GM08714 (cell line): ENCODE data around the gene CBFA2T2.
"Not testable (repeated sequence)": the region's sequence is repeated elsewhere in the genome, so short reads cannot be mapped to it uniquely, and the experiment has no call there.

Experiments
- H3K4me3 ChIP-seq: fragments of 200-500 bp; sonication (Bioruptor generic); 2 replicates; pipeline ENCODE4 v1.5.1; 2014; ENCODE audit warnings: mild to moderate bottlenecking, low read length, inconsistent platforms
- ZNF274 ChIP-seq: IDR thresholded peaks from 2 replicates; pipeline ENCODE4 v1.6.1; 2012; ENCODE audit warnings: mild to moderate bottlenecking, low read depth, low read length

The CBFA2T2 gene

DNA sequence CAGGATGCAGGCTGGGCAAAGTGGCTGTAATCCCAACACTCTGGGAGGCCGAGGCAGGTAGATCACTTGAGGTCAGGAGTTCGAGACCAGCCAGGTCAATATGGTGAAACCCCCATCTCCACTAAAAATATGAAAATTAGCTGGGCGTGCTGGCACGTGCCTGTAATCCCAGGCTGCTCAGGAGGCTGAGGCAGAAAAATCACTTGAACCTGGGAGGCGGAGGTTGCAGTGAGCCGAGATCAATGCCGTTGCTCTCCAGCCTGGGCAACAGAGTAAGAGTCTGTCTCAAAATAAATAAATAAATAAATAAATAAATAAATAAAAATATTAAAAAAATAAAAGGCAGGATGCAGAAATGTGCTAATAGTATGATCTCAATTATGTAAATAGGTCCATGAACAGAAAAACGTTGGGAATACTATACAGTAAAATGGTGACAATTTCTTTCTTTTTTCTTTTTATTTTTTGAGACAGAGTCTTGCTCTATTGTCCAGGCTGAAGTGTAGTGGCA is 8.4 kb upstream of the CBFA2T2 start:
- no peak overlapping the region for H3K4me3 ChIP-seq
- TF ChIP-seq ZNF274: no peak

DNA sequence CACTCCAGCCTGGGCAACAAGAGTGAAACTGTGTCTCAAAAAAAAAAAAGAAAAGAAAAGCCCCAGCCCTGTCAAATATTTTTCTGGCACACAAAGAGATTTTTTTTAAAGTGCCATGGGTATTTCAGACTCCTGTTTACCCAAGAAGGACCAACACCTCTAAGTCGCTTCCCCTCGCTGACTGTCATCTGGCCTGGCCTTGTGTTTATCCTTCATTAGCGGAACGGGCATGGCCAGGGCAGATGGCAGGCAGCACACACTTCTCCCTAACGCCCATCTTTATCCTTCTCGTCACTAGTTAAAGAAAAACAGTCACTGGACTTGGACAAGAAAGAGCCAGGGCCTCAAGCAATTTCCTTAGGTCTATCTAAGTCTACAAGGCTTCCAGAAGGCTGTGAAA is 7.3 kb upstream of the CBFA2T2 start:
- H3K4me3 ChIP-seq: no peak overlapping the region
- TF ChIP-seq ZNF274: no peak

DNA sequence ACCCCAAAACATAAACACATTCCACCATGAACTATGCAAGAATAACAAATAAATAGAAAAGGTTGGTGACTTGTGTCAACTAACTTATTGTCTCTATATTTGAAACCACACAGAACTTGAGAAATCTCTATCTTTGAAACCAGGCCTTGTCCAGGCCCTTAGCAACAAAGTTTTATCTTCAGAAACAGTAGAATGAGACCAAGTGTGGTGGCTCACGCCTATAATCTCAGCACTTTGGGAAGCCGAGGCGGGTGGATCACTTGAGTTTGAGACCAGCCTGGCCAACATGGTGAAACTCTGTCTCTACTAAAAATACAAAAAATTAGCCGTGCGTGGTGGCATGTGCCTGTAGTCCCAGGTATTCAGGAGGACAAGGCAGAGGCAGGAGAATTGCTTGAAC is 6.7 kb upstream of the CBFA2T2 start:
- H3K4me3 ChIP-seq: not testable (repeated sequence)

DNA sequence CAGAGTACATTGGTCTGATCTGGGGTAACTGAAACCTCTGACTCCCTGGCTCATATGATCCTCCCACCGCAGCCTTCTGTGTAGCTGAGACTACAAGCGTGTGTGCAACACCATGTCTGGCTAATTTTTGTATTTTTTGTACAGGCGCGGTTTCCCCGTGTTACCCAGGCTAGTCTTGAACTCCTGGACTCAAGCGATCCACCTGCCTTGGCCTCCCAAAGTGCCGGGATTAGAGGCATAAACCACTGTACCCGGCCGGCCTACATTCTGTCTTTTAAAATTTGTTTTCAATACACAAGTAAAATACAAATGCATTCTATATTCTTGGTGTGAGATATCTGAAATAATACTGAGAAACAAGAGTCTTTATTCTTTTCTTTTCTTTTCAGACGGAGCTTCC is 1.7 kb upstream of the CBFA2T2 start:
- TF ChIP-seq ZNF274: no peak
- no peak overlapping the region for H3K4me3 ChIP-seq

DNA sequence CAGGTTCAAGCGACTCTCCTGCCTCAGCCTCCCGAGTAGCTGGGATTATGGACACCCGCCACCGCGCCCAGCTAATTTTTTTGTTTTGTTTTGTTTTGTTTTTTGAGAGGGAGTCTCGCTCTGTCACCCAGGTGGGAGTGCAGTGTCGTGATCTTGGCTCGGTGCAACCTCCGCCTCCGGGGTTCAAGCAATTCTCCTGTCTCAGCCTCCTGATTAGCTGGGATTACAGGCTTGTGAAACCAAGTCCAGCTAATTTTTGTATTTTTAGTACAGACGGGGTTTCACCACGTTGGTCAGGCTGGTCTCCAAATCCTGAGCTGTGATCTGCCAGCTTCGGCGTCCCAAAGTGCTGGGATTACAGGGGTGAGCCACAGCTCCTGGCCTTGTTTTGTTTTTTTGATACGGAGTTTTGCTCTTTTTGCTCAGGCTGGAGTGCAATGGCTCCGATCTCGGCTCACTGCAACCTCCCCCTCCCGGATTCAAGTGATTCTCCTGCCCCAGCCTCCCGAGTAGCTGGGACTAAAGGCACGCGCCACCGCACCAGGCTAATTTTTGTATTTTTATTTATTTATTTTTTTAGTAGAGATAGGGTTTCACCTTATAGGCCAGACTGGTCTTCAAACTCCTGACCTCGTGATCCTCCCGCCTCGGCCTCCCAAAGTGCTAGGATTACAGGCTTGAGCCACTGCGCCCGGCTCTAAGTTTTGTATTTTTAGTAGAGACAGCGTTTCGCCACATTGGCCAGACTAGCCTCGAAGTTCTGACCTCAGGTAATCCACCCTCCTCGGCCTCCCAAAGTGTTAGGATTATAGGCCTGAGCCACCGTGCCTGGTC is 1.0 kb upstream of the CBFA2T2 start:
- peak overlapping the region; percentile 63; the same call in 1 of the 2 replicates for H3K4me3 ChIP-seq

DNA sequence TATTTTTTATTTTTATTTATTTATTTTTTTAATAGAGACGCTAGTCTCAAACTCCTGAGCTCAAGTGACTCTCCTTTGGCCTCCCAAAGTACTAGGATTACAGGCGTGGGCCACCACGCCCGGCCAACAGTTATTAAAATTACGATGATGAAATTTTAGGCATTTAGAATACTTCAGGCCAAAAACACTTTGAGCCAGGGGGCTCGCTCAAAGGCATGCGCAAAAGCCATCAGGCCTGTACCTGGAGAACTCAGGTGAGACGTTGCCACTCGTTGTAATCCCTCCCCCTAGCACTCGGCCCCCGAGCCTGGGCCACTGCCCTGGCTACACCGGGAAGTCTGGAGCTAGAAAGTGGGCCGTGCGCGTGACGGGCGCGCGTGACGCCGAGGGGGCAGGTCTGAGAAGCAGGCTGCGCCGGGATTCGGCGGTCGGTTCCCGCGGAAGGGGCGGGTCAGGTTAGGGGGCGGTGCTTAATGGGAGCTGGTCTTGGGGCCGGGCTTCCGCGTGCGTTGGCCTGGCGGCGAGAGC is 337 bp upstream of the CBFA2T2 start:
- TF ChIP-seq ZNF274: no peak

DNA sequence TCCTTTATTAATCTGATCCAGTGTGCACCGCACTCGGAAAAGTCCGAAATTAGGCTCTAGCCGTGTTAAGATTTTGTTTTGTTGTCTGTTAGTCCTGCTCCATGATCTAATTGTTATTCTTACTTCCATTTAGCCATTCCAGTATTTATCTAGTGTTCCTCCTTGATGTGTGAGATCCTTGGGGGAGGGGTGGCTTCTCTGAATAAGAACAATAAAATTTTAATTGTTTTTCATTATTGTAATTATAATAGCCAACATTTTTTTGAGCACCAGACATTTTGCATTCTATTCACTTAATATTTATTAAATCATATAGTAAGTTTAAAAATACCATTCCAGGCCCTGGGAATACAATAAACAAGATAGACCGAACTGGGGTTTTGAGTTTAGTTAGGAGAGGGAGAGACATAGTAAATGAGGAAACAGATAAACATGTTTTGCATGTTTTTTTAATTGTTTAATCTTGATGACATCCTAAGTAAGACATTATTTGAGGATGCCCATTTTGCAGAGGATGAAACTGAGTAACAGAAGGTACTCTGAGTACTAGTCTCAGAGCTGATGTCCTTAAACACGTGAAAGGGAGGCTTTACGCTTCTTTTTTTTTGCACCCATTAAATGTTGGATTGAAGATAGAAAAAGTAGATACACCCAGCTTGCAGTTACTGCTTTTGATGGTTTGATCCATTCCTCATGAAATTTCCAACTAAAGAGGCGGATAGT is 1.2 kb downstream of the CBFA2T2 start:
- no peak for TF ChIP-seq ZNF274
- peak overlapping the region; percentile 75 for H3K4me3 ChIP-seq

More for the DNA sequence above, 337 bp upstream of the CBFA2T2 start:
- H3K4me3 ChIP-seq: peak overlapping the region; percentile 63; the same call in 1 of the 2 replicates

DNA sequence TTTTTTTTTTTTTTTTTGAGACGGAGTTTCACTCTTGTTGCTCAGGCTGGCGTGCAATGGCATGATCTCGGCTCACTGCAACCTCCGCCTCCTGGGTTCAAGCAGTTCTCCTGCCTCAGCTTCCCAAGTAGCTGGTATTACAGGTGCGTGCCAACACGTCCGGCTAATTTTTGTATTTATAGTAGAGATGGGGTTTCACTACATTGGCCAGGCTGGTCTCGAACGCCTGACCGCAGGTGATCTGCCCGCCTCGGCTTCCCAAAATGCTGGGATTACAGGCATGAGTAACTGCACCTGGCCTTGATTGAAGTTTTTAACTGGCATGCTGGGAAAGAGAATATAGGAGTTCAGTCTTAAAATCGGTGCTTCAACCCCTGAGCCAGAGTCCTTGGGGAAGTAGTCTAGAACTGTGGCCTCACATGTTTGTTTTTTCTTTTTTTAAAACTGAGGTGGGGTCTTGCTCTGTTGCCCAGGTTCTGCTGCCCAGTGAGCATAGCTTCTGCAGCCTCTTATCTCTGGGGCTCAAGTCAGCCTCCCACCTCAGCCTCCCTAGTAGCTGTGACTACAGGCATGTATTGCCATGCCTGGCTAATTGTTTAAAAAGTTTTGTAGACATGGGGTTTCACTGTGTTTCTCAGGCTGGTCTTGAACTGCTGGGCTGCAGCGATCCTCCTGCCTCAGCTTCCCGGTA is 3.3 kb downstream of the CBFA2T2 start:
- no peak for TF ChIP-seq ZNF274
- no peak overlapping the region for H3K4me3 ChIP-seq

DNA sequence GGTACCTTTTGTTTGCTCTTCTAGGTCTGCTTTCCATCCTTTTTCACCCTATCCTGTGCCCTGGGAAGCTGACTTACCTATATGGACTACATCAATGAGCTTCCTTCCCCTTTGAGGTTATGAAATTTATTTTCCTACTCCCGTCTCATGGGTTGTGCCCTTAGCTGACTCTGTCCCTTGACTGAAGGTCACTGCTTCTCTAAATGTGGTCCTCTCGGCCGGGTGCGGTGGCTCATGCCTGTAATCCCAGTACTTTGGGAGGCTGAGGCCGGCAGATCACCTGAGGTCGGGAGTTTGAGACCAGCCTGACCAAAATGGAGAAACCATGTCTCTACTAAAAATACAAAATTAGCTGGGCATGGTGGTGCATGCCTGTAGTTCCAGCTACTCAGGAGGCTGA is 6.9 kb downstream of the CBFA2T2 start:
- H3K4me3 ChIP-seq: not testable (repeated sequence)

DNA sequence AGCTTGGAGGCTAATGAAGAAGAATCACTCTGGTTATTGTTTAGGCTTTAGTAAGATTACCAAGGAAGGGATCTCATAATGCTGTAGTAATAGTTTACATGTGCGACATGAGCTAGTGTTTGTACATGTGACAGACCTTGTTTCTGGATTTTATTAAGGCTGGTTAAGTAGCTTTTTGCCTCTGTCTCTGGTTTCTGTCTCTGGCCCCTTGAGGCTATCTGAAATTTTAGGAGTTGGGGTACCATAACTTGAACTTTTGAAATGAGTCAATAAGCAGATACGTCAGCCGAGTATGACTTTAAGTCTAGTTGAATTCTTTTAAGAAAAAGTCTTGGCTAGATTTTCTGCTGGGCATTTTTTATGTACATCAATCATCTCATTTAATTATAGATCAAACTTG is 9.5 kb downstream of the CBFA2T2 start:
- no peak for TF ChIP-seq ZNF274
- no peak overlapping the region for H3K4me3 ChIP-seq

DNA sequence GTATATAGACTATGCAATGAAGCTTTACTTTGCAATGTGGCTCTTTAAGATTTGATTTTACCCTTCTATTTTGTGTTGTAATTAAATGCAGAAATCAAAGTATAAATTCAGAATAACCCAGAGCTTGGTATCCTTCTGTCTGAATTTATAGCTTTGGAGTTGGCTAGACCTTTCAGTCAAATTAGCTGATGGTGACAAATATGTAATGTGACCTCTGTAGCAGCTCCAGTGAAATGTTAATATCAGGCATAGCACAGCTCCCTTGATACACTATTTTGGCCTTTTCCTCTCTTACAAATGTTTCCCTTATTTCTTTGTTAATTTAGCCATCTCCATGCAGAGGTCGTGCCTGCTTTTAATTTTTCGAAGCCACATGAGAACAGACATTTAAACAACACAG is 11.1 kb downstream of the CBFA2T2 start:
- no peak overlapping the region for H3K4me3 ChIP-seq
- no peak for TF ChIP-seq ZNF274

DNA sequence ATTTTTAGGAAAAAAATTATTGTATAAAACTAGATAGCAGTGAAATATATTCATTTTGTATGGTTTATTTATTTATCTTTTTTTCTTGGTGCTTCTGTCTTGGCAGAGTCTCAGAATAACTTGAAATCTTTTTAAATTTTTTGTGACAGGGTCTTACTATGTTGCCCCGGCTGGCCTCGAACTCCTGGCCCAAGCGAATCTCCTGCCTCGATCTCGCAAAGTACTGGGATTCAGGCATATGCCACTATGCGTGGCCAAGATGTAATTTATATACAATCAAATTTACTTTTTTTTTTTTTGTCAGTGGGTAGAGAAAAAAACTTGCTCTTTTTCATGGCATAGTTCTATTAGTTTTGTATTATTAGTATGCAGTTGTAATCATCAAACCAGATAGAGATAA is 13.7 kb downstream of the CBFA2T2 start:
- no peak overlapping the region for H3K4me3 ChIP-seq
- TF ChIP-seq ZNF274: no peak

DNA sequence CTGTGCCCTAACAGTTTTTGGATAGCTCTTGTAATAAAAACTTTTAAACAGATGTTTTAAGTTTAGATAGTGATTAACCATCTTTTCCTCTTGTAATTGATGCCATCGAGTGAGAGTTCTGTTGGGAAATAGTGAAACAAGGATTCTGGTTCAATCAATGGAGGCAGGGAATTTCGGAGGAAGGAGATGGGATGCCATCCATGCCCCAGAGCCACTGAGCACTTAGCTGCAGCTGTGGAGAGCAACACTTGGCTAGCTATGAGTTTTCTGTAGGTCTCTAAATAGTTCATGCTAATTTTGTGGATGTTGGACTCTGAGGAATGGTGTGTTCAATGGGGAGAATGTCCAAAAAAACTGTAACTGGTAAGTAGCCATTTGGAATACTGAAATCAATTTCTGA is 16.7 kb downstream of the CBFA2T2 start:
- H3K4me3 ChIP-seq: no peak overlapping the region
- no peak for TF ChIP-seq ZNF274

DNA sequence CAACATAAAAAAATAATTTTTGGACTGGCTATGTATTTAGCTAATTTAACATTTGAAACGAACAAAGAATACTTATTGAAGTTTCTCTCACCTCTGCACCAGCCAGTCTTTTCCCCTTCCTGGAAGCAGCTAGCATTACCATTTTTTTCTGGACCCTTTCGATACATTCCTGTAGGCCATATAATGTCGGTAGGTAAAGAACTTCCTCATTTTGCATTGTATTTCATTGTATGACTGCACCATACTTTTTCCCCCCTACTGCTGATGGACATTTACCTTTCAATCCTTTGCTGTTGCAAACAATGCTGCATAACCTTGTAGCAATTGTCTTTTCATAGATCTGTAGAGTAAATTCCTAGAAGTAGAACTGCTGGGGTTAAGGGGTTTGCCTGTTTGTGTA is 17.6 kb downstream of the CBFA2T2 start:
- TF ChIP-seq ZNF274: no peak
- H3K4me3 ChIP-seq: no peak overlapping the region

DNA sequence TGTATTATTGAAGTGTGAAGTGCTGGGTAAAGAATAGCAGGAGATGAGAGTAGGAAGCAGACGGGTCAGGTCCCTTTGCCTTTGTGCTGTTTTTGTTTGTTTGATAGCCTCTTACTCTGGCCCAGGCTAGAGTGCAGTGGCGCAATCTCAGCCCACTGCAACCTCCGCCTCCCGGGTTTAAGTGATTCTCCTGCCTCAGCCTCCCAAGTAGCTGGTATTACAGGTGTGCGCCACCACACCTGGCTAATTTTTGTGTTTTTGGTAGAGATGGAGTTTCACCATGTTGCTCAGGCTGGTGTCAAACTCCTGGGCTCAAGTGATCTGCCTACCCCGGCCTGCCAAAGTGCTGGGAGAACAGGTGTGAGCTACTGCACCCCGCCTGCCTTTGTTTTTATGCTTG is 18.1 kb downstream of the CBFA2T2 start:
- H3K4me3 ChIP-seq: not testable (repeated sequence)

DNA sequence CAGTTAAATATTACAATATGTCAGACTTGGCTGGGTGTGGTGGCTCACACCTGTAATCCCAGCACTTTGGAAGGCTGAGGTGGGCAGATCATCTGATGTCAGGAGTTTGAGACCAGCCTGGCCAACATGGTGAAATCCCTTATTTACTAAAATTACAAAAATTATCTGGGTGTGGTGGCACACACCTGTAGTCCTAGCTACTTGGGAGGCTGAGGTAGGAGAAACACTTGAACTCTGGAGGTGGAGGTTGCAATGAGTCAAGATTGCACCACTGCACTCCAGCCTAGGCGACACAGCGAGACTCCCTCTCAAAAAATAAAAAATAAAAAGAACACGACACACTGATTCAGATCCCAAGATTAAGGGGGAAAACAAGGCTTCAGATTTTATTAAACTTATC is 19.2 kb downstream of the CBFA2T2 start:
- H3K4me3 ChIP-seq: not testable (repeated sequence)

DNA sequence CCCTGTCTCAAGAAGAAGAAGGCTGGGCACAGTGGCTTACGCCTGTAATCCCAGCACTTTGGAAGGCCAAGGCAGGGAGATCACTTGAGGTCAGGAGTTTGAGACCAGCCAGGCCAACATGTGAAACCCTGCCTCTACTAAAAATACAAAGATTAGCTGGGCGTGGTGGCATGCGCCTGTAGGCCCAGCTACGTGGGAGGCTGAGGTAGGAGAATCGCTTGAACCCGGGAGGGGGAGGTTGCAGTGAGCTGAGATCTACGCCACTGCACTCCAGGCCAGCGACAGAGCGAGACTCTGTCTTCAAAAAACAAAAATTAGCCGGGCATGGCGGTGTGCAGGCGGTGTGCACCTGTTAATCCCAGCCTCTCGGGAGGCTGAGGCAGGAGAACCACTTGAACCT is 22.0 kb downstream of the CBFA2T2 start:
- not testable (repeated sequence) for H3K4me3 ChIP-seq
